Lower leg skin (tissue), 3 donors: ENCODE data around the gene TGFBR2.
"Not testable (repeated sequence)": the region's sequence is repeated elsewhere in the genome, so short reads cannot be mapped to it uniquely, and the experiment has no call there.

Experiments used
- CTCF ChIP-seq, 3 donors: fragments of 450-650 bp; IDR thresholded peaks; one replicate each; pipeline ENCODE4 v1.5.1; 2016; ENCODE audit warnings: antibody characterized with exemption in 3 of 3, mild to moderate bottlenecking in 3 of 3, moderate library complexity in 2 of 3
- POLR2A ChIP-seq, 2 donors: fragments of 450-650 bp; IDR thresholded peaks; one replicate each; pipeline ENCODE4 v1.6.1; 2016 to 2017; ENCODE audit warnings: antibody characterized with exemption in 2 of 2, mild to moderate bottlenecking in 1 of 2, moderate library complexity in 1 of 2

- not testable (repeated sequence) for TF ChIP-seq CTCF, POLR2A (IDR thresholded peaks at IDR 0.05)
These were observed 63.0 kb downstream of the TGFBR2 start for GRCh38 chr3:30669360-30669934.
